WTC11 (cell line): ENCODE data around the gene RTP3.

Experiments
- CREB1 ChIP-seq: sonication (generic); formaldehyde crosslinking; IDR thresholded peaks from 2 replicates; pipeline ENCODE4 v1.8.0; 2023; ENCODE audit warnings: mild to moderate bottlenecking, missing genetic modification reagents
- CTCF ChIP-seq: fragments of 200-600 bp; IDR thresholded peaks from 2 replicates; pipeline ENCODE4 v1.8.0; 2022; ENCODE audit warnings: antibody characterized with exemption
- FOXJ3 ChIP-seq: sonication (generic); formaldehyde crosslinking; IDR thresholded peaks from 2 replicates; pipeline ENCODE4 v1.9.0; 2021; ENCODE audit warnings: missing genetic modification reagents, mild to moderate bottlenecking, borderline replicate concordance
- JUN ChIP-seq: sonication (generic); formaldehyde crosslinking; IDR thresholded peaks from 2 replicates; pipeline ENCODE4 v1.8.0; 2023; ENCODE audit warnings: mild to moderate bottlenecking, missing genetic modification reagents
- KAT7 ChIP-seq: sonication (generic); formaldehyde crosslinking; IDR thresholded peaks from 2 replicates; pipeline ENCODE4 v1.8.1; 2023; ENCODE audit warnings: missing genetic modification reagents, mild to moderate bottlenecking, borderline replicate concordance
- NR2C2 ChIP-seq: sonication (generic); formaldehyde crosslinking; IDR thresholded peaks from 2 replicates; pipeline ENCODE4 v1.8.0; 2022; ENCODE audit warnings: mild to moderate bottlenecking, missing genetic modification reagents
- NR3C1 ChIP-seq: sonication (generic); formaldehyde crosslinking; conservative IDR thresholded peaks from 2 replicates; pipeline ENCODE4 v1.8.1; 2023; ENCODE audit warnings: low read depth, mild to moderate bottlenecking, missing genetic modification reagents
- ZNF121 ChIP-seq: sonication (generic); formaldehyde crosslinking; IDR thresholded peaks from 2 replicates; pipeline ENCODE4 v1.8.0; 2023; ENCODE audit warnings: missing genetic modification reagents
- TF ChIP-seq, protein P1 (sequence below): fragments of 250-450 bp; sonication (Bioruptor Pico); IDR thresholded peaks from 2 replicates; pipeline ENCODE4 v1.9.0; 2021; ENCODE audit warnings: mild to moderate bottlenecking, borderline replicate concordance
- TF ChIP-seq, protein P2 (sequence below): sonication (generic); formaldehyde crosslinking; IDR thresholded peaks from 2 replicates; pipeline ENCODE4 v1.8.0; 2022; ENCODE audit warnings: mild to moderate bottlenecking, missing genetic modification reagents
- TF ChIP-seq, protein P3 (sequence below): sonication (generic); formaldehyde crosslinking; IDR thresholded peaks from 2 replicates; pipeline ENCODE4 v1.8.0; 2022; ENCODE audit warnings: mild to moderate bottlenecking, missing genetic modification reagents

DNA sequence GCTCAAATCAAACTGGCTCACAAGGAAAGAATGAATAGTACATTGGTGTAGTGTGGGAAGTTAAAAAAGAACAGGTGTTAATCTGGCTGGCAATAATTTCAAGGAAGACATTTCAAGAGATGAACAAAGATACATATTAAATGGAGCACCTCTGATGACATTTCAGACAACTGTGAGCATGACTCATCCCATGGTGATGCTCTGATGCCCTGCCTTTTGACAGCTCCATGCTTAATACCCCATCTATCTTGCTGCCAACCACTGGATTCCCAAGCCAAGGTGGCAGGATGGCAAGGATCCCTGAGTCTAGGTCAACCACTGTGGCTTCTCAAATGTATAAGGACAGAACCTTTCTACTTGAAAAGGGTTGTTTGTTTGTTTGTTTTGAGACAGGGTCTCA is 39.0 kb downstream of the RTP3 start:
- TF ChIP-seq CTCF = no peak
- TF ChIP-seq, protein P1, sequence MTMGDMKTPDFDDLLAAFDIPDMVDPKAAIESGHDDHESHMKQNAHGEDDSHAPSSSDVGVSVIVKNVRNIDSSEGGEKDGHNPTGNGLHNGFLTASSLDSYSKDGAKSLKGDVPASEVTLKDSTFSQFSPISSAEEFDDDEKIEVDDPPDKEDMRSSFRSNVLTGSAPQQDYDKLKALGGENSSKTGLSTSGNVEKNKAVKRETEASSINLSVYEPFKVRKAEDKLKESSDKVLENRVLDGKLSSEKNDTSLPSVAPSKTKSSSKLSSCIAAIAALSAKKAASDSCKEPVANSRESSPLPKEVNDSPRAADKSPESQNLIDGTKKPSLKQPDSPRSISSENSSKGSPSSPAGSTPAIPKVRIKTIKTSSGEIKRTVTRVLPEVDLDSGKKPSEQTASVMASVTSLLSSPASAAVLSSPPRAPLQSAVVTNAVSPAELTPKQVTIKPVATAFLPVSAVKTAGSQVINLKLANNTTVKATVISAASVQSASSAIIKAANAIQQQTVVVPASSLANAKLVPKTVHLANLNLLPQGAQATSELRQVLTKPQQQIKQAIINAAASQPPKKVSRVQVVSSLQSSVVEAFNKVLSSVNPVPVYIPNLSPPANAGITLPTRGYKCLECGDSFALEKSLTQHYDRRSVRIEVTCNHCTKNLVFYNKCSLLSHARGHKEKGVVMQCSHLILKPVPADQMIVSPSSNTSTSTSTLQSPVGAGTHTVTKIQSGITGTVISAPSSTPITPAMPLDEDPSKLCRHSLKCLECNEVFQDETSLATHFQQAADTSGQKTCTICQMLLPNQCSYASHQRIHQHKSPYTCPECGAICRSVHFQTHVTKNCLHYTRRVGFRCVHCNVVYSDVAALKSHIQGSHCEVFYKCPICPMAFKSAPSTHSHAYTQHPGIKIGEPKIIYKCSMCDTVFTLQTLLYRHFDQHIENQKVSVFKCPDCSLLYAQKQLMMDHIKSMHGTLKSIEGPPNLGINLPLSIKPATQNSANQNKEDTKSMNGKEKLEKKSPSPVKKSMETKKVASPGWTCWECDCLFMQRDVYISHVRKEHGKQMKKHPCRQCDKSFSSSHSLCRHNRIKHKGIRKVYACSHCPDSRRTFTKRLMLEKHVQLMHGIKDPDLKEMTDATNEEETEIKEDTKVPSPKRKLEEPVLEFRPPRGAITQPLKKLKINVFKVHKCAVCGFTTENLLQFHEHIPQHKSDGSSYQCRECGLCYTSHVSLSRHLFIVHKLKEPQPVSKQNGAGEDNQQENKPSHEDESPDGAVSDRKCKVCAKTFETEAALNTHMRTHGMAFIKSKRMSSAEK (CRISPR knock-in tag) = no peak
- TF ChIP-seq NR2C2 (CRISPR knock-in tag) = no peak
- TF ChIP-seq, protein P2, sequence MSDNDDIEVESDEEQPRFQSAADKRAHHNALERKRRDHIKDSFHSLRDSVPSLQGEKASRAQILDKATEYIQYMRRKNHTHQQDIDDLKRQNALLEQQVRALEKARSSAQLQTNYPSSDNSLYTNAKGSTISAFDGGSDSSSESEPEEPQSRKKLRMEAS (CRISPR knock-in tag) = no peak
- no peak for TF ChIP-seq FOXJ3 (CRISPR knock-in tag)
- no peak for TF ChIP-seq JUN (CRISPR knock-in tag)
- TF ChIP-seq KAT7 = no peak
- TF ChIP-seq NR3C1 (CRISPR knock-in tag) = no peak
- no peak for TF ChIP-seq ZNF121 (CRISPR knock-in tag)
- TF ChIP-seq, protein P3, sequence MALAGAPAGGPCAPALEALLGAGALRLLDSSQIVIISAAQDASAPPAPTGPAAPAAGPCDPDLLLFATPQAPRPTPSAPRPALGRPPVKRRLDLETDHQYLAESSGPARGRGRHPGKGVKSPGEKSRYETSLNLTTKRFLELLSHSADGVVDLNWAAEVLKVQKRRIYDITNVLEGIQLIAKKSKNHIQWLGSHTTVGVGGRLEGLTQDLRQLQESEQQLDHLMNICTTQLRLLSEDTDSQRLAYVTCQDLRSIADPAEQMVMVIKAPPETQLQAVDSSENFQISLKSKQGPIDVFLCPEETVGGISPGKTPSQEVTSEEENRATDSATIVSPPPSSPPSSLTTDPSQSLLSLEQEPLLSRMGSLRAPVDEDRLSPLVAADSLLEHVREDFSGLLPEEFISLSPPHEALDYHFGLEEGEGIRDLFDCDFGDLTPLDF (CRISPR knock-in tag) = no peak
- no peak for TF ChIP-seq CREB1 (CRISPR knock-in tag)
